ENCODE data around the gene METRN.
"Not testable (repeated sequence)": the region's sequence is repeated elsewhere in the genome, so short reads cannot be mapped to it uniquely, and the experiment has no call there.

Gene METRN

DNA sequence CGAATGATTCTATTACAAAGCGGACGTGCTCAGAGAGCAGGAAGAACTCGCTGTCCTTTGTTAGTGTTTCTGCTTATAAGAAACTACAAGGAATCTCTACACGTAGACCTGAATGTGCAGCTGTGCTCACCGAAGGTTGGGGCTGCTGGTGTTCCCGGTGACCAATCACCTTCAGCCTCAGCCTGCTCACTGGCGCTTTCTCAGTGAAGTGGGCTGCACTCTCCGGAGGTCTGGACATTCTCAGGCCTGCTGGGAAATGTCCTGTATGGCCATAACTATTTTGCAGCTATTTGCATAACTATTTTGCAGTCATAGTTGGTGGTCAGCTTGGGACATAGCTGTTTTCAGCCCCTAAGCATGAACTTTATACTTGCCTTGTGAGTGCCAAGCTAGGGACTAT is 35.6 kb downstream of the METRN start:
- DNase-seq (ENCODE audit: insufficient read length) (no peak), FAIRE-seq (no peak)
- TF ChIP-seq POLR2A (IDR thresholded peaks at IDR 0.05; ENCODE audit: low read depth, low read length) = no peak
- no peak for TF ChIP-seq TAF1 (IDR thresholded peaks at IDR 0.05; ENCODE audit: borderline replicate concordance, low read depth, low read length)
- TF ChIP-seq POLR2AphosphoS5 (IDR thresholded peaks at IDR 0.05; ENCODE audit: low read depth, low read length) = no peak

- no peak for FAIRE-seq
- TF ChIP-seq TAF1 (IDR thresholded peaks at IDR 0.05; ENCODE audit: borderline replicate concordance, low read depth, low read length) = no peak
- TF ChIP-seq POLR2AphosphoS5 (IDR thresholded peaks at IDR 0.05; ENCODE audit: low read depth, low read length) = no peak
- no peak for TF ChIP-seq POLR2A (IDR thresholded peaks at IDR 0.05; ENCODE audit: low read depth, low read length)
- DNase-seq (ENCODE audit: insufficient read length) = no peak
Observed at GRCh38 chr16:751152-752006, 36.5 kb downstream of the METRN start.

DNA sequence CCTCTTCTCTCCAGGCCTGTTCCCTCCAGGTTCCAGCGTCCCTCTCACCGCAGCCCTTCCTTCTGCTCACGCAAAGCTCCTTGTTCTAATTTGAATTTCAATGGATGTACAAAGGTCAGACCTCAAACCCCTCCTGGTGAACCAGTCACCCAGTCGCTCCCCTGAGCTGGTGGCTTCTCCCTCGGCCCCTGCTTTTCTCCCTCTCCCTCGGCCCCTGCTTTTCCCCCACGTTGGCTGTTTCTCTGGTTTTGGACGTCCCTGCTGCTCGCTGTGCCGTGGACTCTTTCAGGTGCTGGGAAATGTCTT is 37.0 kb downstream of the METRN start:
- no peak for TF ChIP-seq POLR2A (IDR thresholded peaks at IDR 0.05; ENCODE audit: low read depth, low read length)
- no peak for TF ChIP-seq POLR2AphosphoS5 (IDR thresholded peaks at IDR 0.05; ENCODE audit: low read depth, low read length)
- TF ChIP-seq TAF1 (IDR thresholded peaks at IDR 0.05; ENCODE audit: borderline replicate concordance, low read depth, low read length) = no peak
- FAIRE-seq (no peak), DNase-seq (ENCODE audit: insufficient read length) (no peak)

- not testable (repeated sequence) for FAIRE-seq; DNase-seq (ENCODE audit: insufficient read length)
Observed at GRCh38 chr16:754121-754607, 39.2 kb downstream of the METRN start.

GRCh38 chr16:754656-755055 is 39.7 kb downstream of the METRN start:
- no peak for DNase-seq (ENCODE audit: insufficient read length)
- no peak for FAIRE-seq
- TF ChIP-seq POLR2AphosphoS5 (IDR thresholded peaks at IDR 0.05; ENCODE audit: low read depth, low read length) (no peak), TAF1 (IDR thresholded peaks at IDR 0.05; ENCODE audit: borderline replicate concordance, low read depth, low read length) (no peak), POLR2A (IDR thresholded peaks at IDR 0.05; ENCODE audit: low read depth, low read length) (no peak)

DNA sequence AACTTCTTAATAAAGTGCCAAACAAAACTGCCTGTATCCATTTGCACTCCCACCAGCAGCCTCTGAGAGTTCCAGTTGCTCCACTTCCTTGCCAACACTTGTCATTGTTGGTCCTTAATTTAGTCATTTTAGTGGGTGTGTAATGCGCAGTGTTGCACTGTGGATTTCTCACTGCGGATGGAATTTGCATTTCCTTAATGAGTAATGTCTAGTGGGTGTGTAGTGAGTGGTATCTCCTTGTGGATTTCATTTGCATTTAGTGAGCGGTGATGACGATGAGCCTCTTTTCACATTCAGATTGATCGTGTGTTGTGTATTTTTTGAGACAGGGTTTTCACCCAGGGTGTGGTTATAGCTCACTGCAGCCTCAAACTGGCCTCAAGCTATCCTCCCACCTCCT is 41.5 kb downstream of the METRN start:
- FAIRE-seq = no peak
- TF ChIP-seq TAF1 (IDR thresholded peaks at IDR 0.05; ENCODE audit: borderline replicate concordance, low read depth, low read length) = no peak
- TF ChIP-seq POLR2A (IDR thresholded peaks at IDR 0.05; ENCODE audit: low read depth, low read length) = no peak
- TF ChIP-seq POLR2AphosphoS5 (IDR thresholded peaks at IDR 0.05; ENCODE audit: low read depth, low read length) = no peak
- no peak for DNase-seq (ENCODE audit: insufficient read length)

DNA sequence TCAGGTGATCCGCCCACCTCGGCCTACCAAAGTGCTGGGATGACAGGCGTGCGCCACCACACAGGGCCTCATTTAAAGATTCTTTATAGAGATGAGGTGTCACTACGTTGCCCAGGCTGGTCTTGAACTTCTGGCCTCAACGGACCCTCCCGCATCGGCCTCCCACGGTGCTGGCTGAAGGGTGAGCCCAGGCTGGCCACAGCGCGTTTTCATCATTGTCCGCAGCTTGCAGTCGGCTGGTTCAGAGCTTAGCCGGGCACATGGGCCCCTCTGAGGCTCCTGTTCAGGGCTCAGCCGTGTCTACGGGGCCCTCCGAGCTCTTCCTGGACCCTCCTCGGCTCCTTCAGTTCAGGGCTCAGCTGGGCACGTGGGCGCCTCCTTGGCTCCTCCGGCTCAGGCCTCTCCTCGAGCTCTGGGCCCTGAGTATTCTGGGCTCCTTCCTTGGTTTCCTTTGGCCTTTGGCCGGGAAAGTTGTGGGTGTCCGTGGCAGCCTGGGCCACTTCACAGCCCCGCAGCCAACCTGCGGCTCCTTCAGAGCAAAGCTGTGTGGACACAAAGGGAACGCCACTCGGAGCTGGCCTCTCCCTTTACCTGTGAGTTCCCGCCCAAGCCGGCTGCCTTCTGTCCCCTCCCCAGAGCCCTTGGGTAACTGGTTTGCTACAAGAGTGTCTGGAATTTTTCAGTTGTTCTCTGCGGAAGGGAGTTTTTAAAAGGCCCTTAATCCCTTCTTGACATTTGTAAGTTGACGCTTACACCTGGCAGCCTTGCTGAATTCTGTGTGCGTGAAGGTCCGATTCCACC is 44.4 kb downstream of the METRN start:
- TF ChIP-seq TAF1 (IDR thresholded peaks at IDR 0.05; ENCODE audit: borderline replicate concordance, low read depth, low read length) = no peak
- no peak for TF ChIP-seq POLR2AphosphoS5 (IDR thresholded peaks at IDR 0.05; ENCODE audit: low read depth, low read length)
- no peak for TF ChIP-seq POLR2A (IDR thresholded peaks at IDR 0.05; ENCODE audit: low read depth, low read length)
- FAIRE-seq (no peak), DNase-seq (ENCODE audit: insufficient read length) (no peak)

- FAIRE-seq = no peak
- no peak for DNase-seq (ENCODE audit: insufficient read length)
- TF ChIP-seq POLR2AphosphoS5 (IDR thresholded peaks at IDR 0.05; ENCODE audit: low read depth, low read length) (no peak), TAF1 (IDR thresholded peaks at IDR 0.05; ENCODE audit: borderline replicate concordance, low read depth, low read length) (no peak), POLR2A (IDR thresholded peaks at IDR 0.05; ENCODE audit: low read depth, low read length) (no peak)
Observed at GRCh38 chr16:760065-760464, 45.1 kb downstream of the METRN start.

- DNase-seq (ENCODE audit: insufficient read length) = no peak
- TF ChIP-seq POLR2A (IDR thresholded peaks at IDR 0.05; ENCODE audit: low read depth, low read length) (no peak), POLR2AphosphoS5 (IDR thresholded peaks at IDR 0.05; ENCODE audit: low read depth, low read length) (no peak), TAF1 (IDR thresholded peaks at IDR 0.05; ENCODE audit: borderline replicate concordance, low read depth, low read length) (no peak)
- no peak for FAIRE-seq
Observed at GRCh38 chr16:760545-761343, 45.8 kb downstream of the METRN start, which contains the start of gene MSLN. TSS of gene MSLN (plus strand) at chr16:760734. CDS start at chr16:762681, 1,947 bp downstream.

GRCh38 chr16:761625-762513 is 47.0 kb downstream of the METRN start:
- no peak for TF ChIP-seq POLR2AphosphoS5 (IDR thresholded peaks at IDR 0.05; ENCODE audit: low read depth, low read length)
- no peak for TF ChIP-seq TAF1 (IDR thresholded peaks at IDR 0.05; ENCODE audit: borderline replicate concordance, low read depth, low read length)
- no peak for TF ChIP-seq POLR2A (IDR thresholded peaks at IDR 0.05; ENCODE audit: low read depth, low read length)
- no peak for FAIRE-seq
- no peak for DNase-seq (ENCODE audit: insufficient read length)

All from GM12892 (cell line).